Endothelial cell of umbilical vein (primary cell): ENCODE results near the gene EYS.

ENCODE experiments used
- CTCF ChIP-seq, 2 donors: IDR thresholded peaks; 1 replicate in 1 of 2; 2 replicates in 1 of 2; pipeline ENCODE4 v1.5.1; 2011; ENCODE audit warnings: low read length in 2 of 2, mild to moderate bottlenecking in 2 of 2, moderate library complexity in 2 of 2, control low read depth in 1 of 2, inconsistent platforms in 1 of 2, low read depth in 1 of 2; ENCODE audit not compliant: insufficient read depth in 1 of 2; ENCODE audit errors: extremely low read depth in 1 of 2
- EZH2 ChIP-seq: IDR thresholded peaks from 2 replicates; pipeline ENCODE4 v1.6.1; 2012; ENCODE audit warnings: borderline replicate concordance, low read depth, mild to moderate bottlenecking, moderate library complexity, low read length, inconsistent platforms; ENCODE audit not compliant: severe bottlenecking
- FOS ChIP-seq: IDR thresholded peaks from 2 replicates; pipeline ENCODE4 v1.6.1; 2011; ENCODE audit warnings: mild to moderate bottlenecking, low read length, moderate library complexity, borderline replicate concordance; ENCODE audit not compliant: insufficient read depth
- GATA2 ChIP-seq: IDR thresholded peaks from 2 replicates; pipeline ENCODE4 v1.7.0; 2011; ENCODE audit warnings: low read depth, mild to moderate bottlenecking, moderate library complexity, mixed read lengths, low read length; ENCODE audit not compliant: insufficient read length, insufficient read depth
- JUN ChIP-seq: IDR thresholded peaks from 2 replicates; pipeline ENCODE4 v1.6.1; 2011; ENCODE audit warnings: borderline replicate concordance, low read depth; ENCODE audit not compliant: insufficient read length, insufficient read depth
- MAX ChIP-seq: IDR thresholded peaks from 2 replicates; pipeline ENCODE4 v1.6.1; 2011; ENCODE audit not compliant: insufficient read depth, insufficient read length
- MYC ChIP-seq: IDR thresholded peaks from one replicate; pipeline ENCODE4 v1.6.1; 2011; ENCODE audit warnings: mild to moderate bottlenecking, low read depth, low read length
- POLR2A ChIP-seq: IDR thresholded peaks from 2 replicates; pipeline ENCODE4 v1.6.1; 2012; ENCODE audit warnings: low read depth, mild to moderate bottlenecking, control low read depth, low read length
- POLR2AphosphoS5 ChIP-seq: IDR thresholded peaks from 2 replicates; pipeline ENCODE4 v1.6.1; 2012; ENCODE audit warnings: low read depth, mild to moderate bottlenecking, control low read depth, low read length, moderate library complexity; ENCODE audit not compliant: insufficient read depth

GRCh38 chr6:63936399-63936798 is 1770.6 kb downstream of the EYS start:
- TF ChIP-seq CTCF (IDR thresholded peaks at IDR 0.05; ENCODE audit: extremely low read depth in 1 of 2, insufficient read depth in 1 of 2, low read depth in 1 of 2, low read length in 2 of 2) (no peak), POLR2AphosphoS5 (no peak), POLR2A (no peak), EZH2 (no peak), JUN (no peak), MAX (no peak), MYC (no peak), FOS (no peak), GATA2 (no peak)
